Amygdala (tissue), 56 donors: ENCODE results near the gene KRTAP19-8.

Source experiments
- DNase-seq, 56 donors: peaks; one replicate each; lab custom pipeline; 2025; lab: John Stamatoyannopoulos, UW

The KRTAP19-8 gene

DNA sequence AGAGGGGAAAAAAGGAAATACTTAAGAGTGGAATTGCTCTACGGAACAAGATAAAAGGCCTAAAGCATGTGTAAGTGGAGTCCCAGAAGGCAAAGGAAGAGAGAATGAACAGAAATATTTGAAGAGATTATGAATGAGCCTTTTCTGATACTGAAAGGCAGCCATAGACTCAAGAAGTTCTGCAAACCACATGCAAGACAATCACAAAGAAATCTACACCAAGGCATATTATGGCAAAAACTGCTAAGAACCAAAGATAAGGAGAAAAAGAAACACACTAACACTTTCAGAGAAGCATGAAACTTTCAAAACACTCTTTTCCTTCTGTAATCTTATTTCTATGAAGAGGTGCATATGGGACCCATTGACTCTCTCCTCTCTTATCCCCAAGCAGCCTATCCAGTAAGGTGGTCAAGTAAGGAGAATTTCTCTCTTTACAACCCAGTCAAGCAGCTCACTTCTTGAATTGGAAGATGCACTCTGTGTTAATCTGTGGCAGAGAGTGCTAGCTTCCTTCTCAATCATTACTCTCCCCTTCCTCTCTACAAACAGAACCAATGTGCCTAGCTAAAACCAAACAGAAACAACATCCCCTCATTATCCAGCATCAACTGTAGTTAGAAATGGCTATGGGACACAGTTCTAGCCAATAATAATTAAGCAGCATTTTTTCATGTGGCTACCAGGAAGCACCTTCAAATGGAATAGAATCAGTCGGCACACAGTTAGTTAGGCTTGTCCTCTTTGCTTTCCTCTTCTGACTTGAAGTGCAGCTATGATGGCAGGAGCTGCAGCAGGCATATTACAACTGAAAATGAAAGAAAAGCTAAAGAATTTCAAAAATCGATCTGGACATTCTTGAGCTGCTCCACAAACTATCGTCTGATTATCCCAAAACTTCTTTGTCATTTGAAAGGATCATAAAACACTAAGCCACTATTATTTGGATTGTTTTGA, 25.9 kb downstream of the KRTAP19-8 start:
- DNase-seq = no peak

- DNase-seq = no peak
These were observed 26.9 kb downstream of the KRTAP19-8 start for GRCh38 chr21:31011412-31011811.

DNA sequence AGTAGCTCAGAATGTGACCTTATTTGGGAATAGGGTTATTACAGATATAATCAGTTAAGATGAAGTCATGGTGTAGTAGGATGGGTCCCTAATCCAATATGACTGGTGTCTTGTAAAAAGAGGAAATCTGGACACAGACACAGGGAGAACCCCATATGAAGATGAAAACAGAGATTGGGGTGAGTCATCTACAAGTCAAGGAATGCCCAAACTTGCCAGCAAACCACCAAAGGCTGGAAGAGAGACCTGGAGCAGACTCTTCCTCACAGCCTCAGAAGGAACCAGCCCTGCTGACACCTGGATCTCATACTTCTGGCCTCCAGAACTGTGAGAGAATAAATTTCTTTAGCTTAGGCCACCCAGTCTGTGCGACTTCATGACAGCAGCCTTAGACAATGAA, 29.9 kb downstream of the KRTAP19-8 start:
- DNase-seq = no peak

GRCh38 chr21:31005019-31005418, 33.3 kb downstream of the KRTAP19-8 start:
- DNase-seq = no peak

- DNase-seq = no peak
These were observed 34.8 kb downstream of the KRTAP19-8 start for GRCh38 chr21:31003471-31003870.

DNA sequence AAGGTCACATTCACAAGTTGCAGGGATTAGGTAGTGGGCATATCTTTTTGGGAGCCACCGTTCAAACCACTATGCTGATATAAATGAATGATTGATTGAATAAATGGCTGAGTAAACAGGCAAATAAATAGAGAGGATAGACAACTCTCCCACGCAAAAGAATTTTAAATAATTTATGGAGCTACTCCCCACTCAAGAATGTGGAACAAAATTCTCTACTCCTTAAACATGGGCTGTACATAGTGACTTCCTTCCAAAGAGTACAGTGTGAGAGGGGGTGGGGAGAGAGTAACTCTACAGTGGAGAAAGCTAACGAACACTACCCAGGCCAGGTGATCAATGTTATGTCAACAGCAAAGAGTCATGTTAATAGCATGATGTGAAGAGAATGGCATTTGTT, 40.7 kb downstream of the KRTAP19-8 start:
- no peak for DNase-seq

DNA sequence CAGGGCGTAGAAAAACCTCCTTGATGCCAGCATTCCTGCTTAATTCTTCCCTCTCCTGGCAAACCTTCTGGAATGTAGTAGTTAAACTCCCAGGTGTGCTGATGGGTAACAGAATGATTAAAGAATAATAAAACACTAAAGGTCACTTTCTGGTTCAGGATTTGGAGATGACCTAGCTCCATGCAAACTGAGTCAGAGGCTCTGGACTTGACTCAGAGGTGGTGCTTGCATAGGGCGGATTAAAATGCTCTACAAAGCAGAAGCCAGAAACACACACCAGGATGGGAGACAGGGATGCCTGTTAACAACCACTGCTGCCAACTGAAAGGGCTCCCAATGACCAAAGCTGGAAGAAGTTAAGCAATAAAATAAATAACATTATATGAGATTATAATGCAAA, 41.5 kb downstream of the KRTAP19-8 start:
- no peak for DNase-seq

DNA sequence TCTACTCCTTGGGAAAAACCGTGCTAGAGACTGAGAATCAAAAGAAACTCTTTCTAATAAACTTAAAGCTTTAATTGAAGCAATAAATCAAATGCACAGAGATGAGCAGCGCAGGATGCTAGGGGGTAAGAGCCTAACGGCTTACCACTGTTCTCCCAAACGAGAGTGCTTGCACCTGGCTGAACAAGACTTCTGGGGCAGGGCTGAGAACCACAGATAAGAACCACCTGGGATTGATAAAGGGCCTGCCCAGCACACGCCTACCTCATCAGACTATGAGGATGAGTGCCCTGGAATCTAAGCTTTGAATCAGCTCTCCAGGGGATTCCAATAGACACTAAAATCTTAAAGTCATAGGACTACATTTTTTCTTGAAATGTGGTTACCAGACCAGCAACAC, 43.3 kb downstream of the KRTAP19-8 start:
- DNase-seq = no peak

DNA sequence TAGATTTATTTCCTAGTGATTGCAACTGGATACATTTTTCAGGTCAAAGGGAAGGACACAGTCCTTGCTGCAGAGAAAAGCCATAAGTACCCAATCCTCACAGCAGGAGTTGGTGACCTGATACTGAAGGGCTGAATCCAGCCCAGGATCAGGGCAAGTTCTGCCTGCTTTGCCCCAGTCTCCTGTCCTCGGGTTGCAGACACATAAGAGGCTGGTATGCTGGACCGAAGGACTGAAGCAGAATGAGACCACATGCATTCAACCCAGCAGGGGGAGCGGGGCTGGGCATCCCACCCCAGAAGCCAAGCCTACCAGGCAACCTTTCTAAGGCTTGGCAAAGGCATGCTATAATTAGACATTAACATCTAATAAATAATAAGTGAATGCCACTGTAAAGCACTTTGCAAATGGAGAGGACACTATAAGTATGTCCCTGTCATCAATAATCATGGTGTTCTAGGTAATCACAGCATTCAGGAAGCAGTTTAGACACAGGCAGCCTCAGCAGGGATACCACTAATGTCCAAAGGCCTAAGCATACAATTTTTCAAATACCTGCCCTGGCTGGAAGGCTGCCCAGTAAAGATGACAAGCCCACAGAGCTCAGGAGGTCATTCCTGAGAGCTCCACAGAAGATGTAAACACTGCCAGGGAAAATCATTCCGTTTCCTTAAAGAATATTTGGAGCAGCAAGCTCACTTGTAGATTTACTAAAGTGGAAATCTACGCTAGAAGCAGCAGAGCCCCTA, 47.6 kb downstream of the KRTAP19-8 start:
- no peak for DNase-seq

DNA sequence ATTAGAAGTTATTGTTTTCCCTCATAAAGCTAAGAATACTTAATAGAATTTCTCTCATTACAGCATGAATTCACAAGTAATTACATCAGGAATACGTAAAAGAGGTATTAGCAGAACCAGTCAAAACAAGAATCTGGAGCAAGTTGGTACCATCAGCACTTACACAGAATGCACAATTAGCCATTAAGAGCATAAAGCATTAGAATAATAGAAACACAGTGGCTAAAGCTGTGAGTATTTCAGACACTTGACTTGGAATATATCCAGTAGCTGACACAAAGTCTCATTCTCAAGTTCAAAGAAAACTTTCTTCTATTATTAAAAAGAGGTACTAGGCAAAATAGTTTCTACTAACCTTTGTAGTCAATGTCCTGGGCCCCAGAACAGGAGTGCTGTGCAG, 49.6 kb downstream of the KRTAP19-8 start:
- DNase-seq = no peak
